Measurements from ENCODE around the gene GATA1.
"Not testable (repeated sequence)": the region's sequence is repeated elsewhere in the genome, so short reads cannot be mapped to it uniquely, and the experiment has no call there.

The GATA1 gene

GRCh38 chrX:48816014-48816810 is 29.8 kb downstream of the GATA1 start:
- DNase-seq, result no peak

DNA sequence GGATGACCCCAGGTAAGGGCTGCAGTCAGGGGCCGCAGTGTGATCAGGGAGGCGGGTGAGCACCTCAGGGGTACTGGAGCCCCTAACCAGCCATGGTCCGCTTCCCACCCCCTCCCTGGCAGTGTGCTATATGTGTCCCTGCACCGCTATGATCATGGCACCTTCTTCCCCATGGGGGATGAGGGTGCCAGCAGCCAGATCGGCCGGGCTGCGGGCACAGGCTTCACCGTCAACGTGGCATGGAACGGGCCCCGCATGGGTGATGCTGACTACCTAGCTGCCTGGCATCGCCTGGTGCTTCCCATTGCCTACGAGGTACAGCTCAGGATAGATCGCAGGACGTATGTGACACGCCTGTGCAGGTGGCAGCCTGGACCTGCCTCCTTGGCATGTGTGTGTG is 31.7 kb downstream of the GATA1 start:
- no peak for DNase-seq

- no peak for DNase-seq
These were observed 32.5 kb downstream of the GATA1 start for GRCh38 chrX:48818866-48819265.

DNA sequence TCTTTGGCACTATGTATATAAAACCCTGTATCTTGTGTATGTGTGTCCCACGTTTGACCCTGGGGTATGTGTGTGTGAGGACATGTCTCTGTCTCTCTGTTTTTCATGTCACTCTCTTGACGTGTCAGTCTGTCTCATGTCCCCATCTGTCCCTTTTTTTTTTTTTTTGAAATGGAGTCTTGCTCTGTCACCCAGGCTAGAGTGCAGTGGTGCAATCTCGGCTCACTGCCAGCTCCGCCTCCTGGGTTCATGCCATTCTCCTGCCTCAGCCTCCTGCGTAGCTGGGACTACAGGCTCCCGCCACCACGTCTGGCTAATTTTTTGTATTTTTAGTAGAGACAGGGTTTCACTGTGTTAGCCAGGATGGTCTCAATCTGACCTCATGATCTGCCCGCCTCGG is 33.0 kb downstream of the GATA1 start:
- not testable (repeated sequence) for DNase-seq

DNA sequence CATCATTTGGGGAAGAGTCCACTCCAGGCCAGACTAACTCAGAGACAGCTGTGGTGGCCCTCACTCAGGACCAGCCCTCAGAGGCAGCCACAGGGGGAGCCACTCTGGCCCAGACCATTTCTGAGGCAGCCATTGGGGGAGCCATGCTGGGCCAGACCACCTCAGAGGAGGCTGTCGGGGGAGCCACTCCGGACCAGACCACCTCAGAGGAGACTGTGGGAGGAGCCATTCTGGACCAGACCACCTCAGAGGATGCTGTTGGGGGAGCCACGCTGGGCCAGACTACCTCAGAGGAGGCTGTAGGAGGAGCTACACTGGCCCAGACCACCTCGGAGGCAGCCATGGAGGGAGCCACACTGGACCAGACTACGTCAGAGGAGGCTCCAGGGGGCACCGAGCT is 36.7 kb downstream of the GATA1 start:
- no peak for DNase-seq

DNA sequence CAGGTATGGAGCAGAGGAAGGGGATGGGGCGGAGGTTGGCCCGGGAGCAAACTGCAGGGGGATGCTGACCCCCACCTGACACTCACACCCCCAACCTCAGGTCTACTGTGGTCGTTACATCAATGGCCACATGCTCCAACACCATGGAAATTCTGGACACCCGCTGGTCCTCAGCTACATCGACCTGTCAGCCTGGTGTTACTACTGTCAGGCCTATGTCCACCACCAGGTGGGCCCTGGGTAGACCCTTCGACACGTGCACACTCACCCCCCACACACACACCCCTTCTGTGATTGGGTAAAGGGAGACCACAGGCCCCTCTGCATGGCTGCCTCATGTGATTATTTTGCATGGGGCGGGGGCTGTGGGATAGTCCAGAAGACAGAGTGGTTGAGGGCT is 37.7 kb downstream of the GATA1 start:
- DNase-seq, result no peak

DNA sequence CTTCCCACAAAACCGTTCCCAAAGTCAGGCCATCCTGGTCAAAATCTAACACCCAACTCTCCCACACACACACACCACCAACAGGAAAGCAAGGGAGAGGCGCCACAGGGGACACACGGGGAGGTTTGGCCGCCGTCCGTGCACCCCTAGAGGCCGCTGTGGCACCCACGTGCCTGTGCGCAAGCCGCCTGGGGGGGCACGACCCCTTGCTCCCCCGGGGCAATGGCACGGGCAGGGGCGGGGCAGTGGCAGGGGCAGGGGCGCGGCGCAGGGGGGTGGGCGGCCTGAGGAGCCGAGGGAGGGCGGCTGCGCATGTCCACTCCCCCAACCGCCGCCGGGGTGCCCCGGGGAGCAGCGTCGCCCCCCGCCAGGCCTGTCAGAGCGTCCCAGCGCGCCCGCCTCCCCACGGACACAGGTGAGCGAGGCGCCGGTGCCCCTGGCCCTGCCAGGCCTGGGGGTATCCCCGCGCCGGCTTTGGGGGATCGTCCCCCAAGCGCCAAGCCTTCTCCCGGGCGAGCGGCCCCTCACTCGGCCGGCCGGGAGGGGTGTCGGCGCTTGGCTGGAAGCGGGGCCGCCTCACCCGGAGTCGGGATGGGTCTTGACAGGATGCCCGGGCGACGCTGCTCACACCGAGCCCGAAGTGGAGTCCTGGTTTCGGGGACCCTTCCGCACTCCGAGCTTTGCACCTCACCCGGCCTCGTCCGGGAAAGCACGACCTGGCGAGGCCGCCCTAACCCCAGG is 39.9 kb downstream of the GATA1 start, which contains the start of gene ERAS:
TSS of gene ERAS (plus strand) at position 379 of the 741 bp plus-strand sequence. CDS start 2,611 bp downstream, outside the sequence.
- DNase-seq, result no peak

DNA sequence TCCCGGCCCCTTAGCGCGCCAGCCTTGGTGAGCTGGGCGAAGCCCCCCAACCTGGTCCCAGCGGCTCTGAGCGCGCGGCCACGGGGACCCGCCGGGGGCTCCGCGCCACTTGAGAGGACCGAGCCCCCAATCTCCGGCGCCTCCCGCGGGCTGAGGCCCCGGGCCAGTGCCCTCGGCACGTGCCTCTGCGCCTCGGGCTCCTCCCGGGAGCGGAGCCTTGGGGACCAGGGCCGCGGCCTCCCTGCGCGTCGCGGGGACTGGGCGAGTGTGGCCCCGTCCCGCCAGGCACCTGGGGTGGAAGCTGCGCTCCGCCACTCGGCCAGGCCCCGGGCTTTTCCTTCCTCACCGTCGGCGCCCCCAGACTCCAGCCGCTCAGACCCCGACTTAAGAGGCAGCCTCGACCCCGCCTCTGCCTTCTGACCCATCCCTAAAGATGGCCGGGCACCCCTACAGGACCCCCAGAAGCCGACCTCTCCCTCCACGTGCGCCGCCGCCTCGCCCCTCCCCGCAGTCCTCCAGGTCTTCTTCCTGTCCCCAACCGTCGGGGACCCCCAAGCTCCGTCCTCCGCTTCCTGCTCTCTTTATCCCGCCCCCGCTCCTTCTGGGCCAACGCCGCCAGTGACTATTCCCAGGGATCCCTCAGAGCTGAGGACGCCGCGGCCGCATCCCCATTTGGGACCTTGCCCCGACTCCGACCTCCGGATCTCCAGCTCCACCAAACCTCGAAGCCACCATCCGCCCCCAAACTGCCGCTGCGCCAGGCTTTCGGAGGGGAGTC is 40.7 kb downstream of the GATA1 start:
- DNase-seq, result no peak

GRCh38 chrX:48827654-48827968 is 41.2 kb downstream of the GATA1 start:
- DNase-seq, result no peak

- DNase-seq, result no peak
These were observed 42.8 kb downstream of the GATA1 start for GRCh38 chrX:48829016-48829735.

DNA sequence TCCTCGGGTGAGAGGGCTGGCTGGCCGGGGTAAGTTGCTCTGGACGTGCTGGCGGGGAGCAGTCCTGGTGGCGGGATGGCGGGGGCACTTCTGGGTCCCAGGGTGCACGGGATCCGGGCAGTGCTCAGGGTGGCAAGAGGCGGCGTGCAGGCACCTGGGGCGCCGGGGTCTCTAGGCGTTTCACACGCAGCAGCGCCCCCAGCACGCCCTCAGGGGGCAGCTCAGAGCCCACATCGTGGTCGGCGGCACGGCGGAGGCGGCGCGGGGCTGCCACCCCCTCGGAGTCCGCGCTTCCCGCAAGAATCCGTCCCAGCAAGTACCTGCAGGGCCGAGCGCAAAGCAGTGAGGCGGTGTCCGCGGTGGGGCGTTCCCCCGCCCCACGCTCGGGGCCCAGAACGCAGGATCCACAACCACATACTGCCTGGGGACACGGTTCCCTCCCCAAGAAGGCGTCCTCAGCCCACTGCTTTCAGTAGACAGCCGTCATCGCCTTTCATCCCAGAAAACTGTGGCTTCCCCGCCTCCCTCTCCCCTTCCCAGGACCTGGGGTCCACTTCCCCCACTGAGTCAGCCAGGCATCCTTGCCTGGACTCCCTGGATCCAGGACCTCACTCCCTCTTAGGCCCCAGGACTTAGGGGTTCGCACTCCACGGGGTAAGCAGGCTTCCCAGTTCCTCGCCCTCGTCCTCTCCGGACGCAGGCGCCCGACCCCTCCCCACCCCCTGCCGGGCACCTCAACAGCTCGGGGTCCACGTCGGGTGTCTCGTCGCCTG is 44.9 kb downstream of the GATA1 start:
- DNase-seq, result no peak

DNA sequence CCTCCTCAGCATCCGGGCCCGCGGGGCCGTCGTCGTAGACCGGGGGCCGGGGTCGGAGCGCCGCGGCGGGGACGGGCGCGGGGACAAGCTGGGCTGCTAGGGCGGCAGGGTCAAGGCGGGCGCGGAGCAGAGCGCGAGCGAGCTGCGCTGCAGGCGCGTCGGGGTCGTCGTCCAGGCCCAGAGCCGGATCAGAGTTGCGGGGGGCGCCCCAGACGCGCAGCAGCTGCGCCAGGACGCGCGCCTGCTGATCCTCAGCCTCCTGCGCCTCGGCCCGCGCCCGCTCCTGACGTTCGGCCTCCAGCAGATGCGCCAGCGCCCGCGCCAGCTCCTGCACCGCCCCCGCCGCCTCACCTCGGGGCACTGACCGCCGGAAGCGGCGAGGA is 45.5 kb downstream of the GATA1 start:
- no peak for DNase-seq

DNA sequence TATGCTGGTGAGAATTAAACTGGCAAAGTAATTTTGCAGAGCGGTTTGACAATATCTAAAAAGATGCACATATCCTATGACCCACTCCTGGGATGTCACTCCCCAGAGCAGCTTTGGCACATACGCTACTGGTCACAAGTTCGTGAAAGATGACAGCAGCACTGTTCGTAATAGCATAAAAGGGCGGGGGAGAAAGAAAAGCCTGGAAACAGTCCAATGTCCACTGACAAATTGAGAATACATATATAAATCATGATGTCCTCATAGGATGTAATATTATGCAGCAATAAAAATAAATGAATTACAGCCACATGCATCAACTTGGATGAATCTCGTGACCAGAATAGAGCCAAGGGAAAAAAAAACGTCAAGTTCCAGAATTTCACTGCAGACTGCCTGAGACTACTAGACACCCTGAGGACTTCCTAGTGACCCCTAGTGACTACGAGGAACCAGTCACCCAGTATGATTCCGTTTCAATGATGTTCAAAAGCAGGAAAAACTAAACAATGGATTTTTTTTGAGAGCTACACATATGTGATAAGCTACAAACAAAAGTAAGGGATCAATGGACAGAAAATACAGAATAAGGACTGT is 47.2 kb downstream of the GATA1 start:
- no peak for DNase-seq

- DNase-seq, result no peak
These were observed 48.0 kb downstream of the GATA1 start for GRCh38 chrX:48834383-48834709.

DNA sequence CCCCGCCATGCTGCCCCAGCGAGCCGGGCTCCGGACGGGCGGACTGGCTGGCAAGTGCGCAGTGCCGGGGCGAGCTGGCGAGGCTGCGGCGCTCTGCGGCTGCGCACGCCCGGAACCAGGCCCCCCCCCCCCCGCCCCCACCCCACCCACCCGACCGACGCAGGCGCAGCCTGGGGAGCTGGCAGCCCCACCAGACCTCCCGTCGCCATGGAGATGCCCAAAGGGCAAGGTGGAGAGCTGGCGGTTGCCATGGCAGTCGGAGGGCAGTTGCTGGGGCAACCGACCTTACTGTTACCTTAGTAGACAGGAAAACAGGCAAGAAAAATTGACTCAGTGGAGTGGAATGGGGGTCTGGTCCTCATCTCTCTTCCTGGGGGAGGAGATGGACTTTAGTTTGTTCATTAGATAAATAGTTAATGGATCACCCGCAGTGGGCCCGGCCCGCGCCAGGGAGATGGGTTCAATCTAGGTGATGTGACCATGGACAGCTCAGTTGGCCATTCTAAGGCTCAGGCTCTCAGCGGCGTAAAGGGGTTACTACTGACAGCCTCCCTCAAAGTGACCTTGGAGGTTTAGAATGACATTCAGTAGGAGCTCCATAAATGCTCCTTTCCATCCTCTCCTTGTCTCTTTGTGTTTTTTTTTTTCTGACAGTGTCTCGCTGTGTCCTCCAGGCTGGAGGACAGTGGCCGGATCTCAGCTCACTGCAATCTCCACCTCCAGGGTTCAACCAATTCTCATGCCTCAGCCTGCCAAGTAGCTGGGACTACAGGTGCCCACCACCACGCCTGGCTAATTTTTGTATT is 49.3 kb downstream of the GATA1 start, which contains the start of gene PCSK1N:
TSS of gene PCSK1N (minus strand) at position 87 of the 806 bp plus-strand sequence. CDS start at position 9, 78 bp downstream.
- DNase-seq, result no peak

DNA sequence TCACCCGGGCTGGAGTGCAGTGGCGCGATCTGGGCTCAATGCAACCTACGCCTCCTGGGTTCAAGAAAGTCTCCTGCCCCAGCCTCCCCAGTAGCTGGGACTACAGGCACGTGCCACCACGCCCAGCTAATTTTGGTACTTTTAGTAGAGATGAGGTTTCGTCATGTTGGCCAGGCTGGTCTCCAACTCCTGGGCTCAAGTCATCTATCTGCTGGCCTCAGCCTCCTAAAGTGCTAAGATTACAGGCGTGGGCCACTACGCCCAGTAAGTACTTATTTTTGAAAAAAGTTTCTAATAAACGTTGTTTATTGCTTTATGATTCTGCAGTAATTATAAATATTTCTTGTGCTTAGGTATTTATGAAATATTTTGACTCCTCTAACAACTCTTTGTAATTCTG is 53.3 kb downstream of the GATA1 start:
- no peak for DNase-seq

All from MV-4-11 (cell line).